Gastroesophageal sphincter (tissue), 3 donors: ENCODE results near the gene NAP1L4.

Experiments
- CTCF ChIP-seq, 4 experiments: fragments of 200-600 bp in 2 of 4; fragments of 450-650 bp in 2 of 4; sonication (generic) in 1 of 4; IDR thresholded peaks; one replicate each; pipeline ENCODE4 v1.5.1; 2017 to 2019; ENCODE audit warnings: antibody characterized with exemption in 4 of 4, mild to moderate bottlenecking in 2 of 4, moderate library complexity in 2 of 4
- POLR2AphosphoS5 ChIP-seq: sonication (generic); formaldehyde crosslinking; IDR thresholded peaks from one replicate; pipeline ENCODE4 v1.6.1; 2017; ENCODE audit warnings: antibody characterized with exemption

GRCh38 chr11:3007404-3008010 is 15.4 kb upstream of the NAP1L4 start:
- no peak for TF ChIP-seq CTCF (IDR thresholded peaks at IDR 0.05)
- TF ChIP-seq POLR2AphosphoS5, result no peak
